Uterus (tissue), 4 donors: ENCODE results near the gene P4HB. TPM values are rescaled to one million over a fixed set of nuclear protein-coding genes. Genes with fewer than 3 reads are reported as not detected.

Experiments used
- DNase-seq, 2 donors: peaks; one replicate each; pipeline ENCODE4 v3.0.0-alpha.2; 2019 to 2020
- H3K27ac ChIP-seq, 2 donors: fragments of 200-600 bp; sonication (generic); 1 replicate in 1 of 2; 2 replicates in 1 of 2; pipeline ENCODE4 v1.5.1; 2016 to 2018
- H3K27me3 ChIP-seq, 2 donors: fragments of 200-600 bp; sonication (generic); one replicate each; pipeline ENCODE4 v1.5.1; 2018 to 2019; ENCODE audit warnings: control low read depth in 1 of 2
- H3K36me3 ChIP-seq, 2 donors: fragments of 200-600 bp; sonication (generic); one replicate each; pipeline ENCODE4 v1.5.1; 2019; ENCODE audit warnings: control low read depth in 1 of 2
- H3K4me1 ChIP-seq, 2 donors: fragments of 200-600 bp; sonication (generic); one replicate each; pipeline ENCODE4 v1.5.1; 2018 to 2019; ENCODE audit warnings: control low read depth in 1 of 2
- H3K4me3 ChIP-seq, 2 donors: fragments of 200-600 bp; sonication (generic); 1 replicate in 1 of 2; 2 replicates in 1 of 2; pipeline ENCODE4 v1.5.1; 2018 to 2019; ENCODE audit warnings: mild to moderate bottlenecking in 1 of 2
- H3K9me3 ChIP-seq, 2 donors: fragments of 200-600 bp; sonication (generic); one replicate each; pipeline ENCODE4 v1.5.1; 2019; ENCODE audit warnings: control low read depth in 1 of 2
- POLR2A ChIP-seq, 2 donors: fragments of 450-650 bp; IDR thresholded peaks; one replicate each; pipeline ENCODE4 v1.6.1; 2016; ENCODE audit warnings: antibody characterized with exemption in 2 of 2, mild to moderate bottlenecking in 1 of 2, moderate library complexity in 1 of 2
- intact Hi-C: fragments of 100-400 bp; cut with DNase I; formaldehyde crosslinking; loops from one replicate; pipeline ENCODE4 v1.15.1; 2023; ENCODE audit warnings: low total_unique reads
- total RNA-seq, 4 donors: library from RNA; depleted of rRNA in 3 of 4; stranded (reverse); fragments of >200 nt in 3 of 4; gene quantifications; one replicate each; pipeline versions ENCODE4 v1.1.0 to v1.2.4, GENCODE V29; 2014 to 2023
- TF ChIP-seq, protein P1 (sequence below), 4 experiments: fragments of 200-600 bp in 2 of 4; fragments of 450-650 bp in 2 of 4; sonication (generic) in 2 of 4; IDR thresholded peaks; one replicate each; pipeline ENCODE4 v1.5.1; 2016 to 2019; ENCODE audit warnings: antibody characterized with exemption in 4 of 4, mild to moderate bottlenecking in 2 of 4, moderate library complexity in 1 of 4
- donor health status: DM: yes; HTN: yes; CAD: no.

The P4HB gene
- total RNA-seq, 4 donors from 2014 or later = 199 to 504 (median 304) TPM

DNA sequence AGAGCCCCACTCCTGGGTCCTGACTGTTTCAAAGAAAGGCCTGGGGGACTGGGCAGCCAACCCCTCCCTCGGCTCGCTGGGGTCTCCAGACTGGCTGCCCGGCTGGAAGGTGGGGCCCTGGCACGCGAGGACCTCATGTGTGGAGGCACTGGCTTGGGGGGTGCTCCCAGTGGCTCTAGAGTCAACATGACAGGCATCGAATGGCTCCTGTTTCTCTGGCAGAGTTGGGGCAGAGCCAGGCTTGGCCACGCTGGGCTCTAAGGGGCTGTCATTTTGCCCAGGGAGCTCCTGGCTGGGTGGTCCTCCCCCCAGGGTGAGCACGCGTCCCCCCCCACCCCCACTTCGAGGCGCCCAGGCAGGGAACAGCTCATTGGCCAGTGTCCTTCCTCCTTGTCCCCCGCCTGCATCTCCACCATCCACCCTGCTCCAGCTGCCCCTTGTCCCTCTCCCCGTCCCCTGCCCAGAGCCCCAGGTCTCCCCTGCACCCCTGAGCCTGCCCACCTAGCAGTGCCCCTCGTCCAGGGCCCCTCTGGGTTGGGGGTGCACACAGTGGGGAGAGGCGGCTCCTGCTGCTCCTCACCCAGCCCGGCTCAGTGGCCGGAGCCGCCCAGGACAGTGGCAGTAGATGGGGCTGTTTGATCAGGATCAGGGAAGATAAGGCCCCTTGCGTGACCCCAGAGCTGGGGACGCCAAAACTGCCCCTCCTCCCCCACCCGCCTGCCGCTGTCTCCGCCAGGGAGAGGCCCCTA is 53.7 kb downstream of the P4HB start:
- intact Hi-C loops = no loop called here
- no peaks in the 10 kb centered on the region for H3K9me3 ChIP-seq
- H3K27ac ChIP-seq = no peak overlapping the region
- H3K27me3 ChIP-seq = peaks cover 7 to 29% of the 10 kb centered on the region in 2 donors
- no peak for DNase-seq
- no peaks in the 10 kb centered on the region for H3K36me3 ChIP-seq
- H3K4me3 ChIP-seq = no peak overlapping the region
- TF ChIP-seq, protein P1, sequence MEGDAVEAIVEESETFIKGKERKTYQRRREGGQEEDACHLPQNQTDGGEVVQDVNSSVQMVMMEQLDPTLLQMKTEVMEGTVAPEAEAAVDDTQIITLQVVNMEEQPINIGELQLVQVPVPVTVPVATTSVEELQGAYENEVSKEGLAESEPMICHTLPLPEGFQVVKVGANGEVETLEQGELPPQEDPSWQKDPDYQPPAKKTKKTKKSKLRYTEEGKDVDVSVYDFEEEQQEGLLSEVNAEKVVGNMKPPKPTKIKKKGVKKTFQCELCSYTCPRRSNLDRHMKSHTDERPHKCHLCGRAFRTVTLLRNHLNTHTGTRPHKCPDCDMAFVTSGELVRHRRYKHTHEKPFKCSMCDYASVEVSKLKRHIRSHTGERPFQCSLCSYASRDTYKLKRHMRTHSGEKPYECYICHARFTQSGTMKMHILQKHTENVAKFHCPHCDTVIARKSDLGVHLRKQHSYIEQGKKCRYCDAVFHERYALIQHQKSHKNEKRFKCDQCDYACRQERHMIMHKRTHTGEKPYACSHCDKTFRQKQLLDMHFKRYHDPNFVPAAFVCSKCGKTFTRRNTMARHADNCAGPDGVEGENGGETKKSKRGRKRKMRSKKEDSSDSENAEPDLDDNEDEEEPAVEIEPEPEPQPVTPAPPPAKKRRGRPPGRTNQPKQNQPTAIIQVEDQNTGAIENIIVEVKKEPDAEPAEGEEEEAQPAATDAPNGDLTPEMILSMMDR (IDR thresholded peaks at IDR 0.05) = no peak
- TF ChIP-seq POLR2A (IDR thresholded peaks at IDR 0.05) = no peak
- H3K4me1 ChIP-seq = peaks cover 0 to 13% of the 10 kb centered on the region in 2 donors

DNA sequence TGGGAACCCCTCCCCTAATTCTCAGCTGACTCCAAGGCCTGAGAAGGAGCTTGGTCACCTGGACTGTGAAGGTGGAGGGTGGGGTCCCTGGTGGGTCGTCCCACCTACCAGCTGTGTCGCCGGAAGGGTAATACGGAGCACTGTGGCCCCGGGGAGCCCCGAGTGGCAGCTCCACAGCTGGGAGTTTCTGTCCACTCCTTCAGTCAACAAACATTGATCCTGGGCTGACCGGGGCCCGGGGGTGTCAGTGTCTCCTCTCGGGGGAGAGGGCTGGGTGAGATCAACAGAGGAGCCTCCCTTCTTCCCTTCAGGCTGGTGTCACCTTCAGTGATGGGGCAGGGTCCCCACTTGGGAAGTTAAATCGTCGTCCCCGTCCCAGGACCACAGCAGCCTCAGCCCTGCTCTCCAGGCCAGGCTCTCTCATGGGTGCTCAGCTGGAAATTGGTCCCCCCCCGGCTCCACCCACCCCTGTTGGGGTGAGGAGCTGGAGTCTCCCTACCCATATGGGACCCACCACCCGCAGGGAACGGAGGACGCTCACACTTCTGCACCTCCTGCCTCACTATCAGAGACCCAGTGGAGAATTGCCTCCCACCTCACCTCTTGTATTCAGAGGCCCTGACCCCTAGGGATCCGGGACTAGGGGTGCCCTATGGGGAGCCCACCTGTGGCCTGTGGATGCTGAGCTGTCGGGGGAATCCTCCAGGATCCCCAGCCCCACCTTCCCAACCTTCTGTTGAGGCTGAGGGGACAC is 54.5 kb downstream of the P4HB start:
- Histone ChIP-seq H3K9me3 (no peaks in the 10 kb centered on the region), H3K36me3 (no peaks in the 10 kb centered on the region), H3K4me3 (no peak overlapping the region), H3K27ac (no peak overlapping the region), H3K4me1 (peaks cover 0 to 13% of the 10 kb centered on the region in 2 donors), H3K27me3 (peaks cover 7 to 29% of the 10 kb centered on the region in 2 donors)
- intact Hi-C loops = no loop called here
- TF ChIP-seq POLR2A (IDR thresholded peaks at IDR 0.05) = no peak
- TF ChIP-seq, protein P1 (IDR thresholded peaks at IDR 0.05) = no peak
- DNase-seq = no peak

DNA sequence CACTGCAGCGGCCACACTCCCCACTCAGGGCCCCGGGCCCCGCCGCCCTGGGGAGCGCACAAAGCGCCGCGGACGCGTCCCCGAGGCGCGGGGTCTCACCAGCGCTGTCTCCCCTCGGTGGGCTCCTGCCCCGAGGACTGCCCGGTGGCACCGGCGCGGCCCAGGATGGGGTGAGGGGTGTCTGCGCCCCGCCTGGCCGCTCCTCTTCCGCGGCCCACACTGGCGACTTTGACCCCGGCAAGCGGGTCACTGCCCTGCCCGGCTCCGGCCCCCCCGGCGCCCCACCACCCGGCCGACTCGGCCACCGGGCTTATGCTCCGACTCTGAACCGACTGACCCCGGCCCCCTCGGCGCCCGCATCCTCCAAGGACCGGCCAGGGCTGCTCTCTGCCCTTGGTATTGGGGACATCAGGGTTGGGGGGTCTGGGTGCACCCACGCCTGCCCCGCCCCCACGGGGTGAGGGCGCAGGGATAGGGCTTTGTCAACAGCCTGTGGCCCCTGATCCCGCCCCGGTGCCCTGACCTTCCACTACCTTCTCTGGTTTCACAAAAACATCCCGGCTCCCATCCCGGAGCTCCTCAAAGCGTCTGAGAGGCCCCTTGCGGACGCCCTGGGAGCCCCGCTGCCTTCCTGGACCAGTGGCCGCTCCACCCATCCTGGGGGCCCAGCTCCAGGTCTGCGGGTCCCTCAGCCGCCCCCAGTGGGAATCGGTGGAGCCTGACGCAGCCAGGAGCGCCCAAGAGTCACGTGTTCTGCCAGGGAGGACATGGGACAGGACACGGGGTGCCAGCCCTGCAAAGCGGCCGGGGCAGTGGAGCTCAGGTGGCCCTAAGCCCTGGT is 55.6 kb downstream of the P4HB start:
- TF ChIP-seq POLR2A (IDR thresholded peaks at IDR 0.05) = no peak
- TF ChIP-seq, protein P1 (IDR thresholded peaks at IDR 0.05) = no peak
- Histone ChIP-seq H3K36me3 (no peaks in the 10 kb centered on the region), H3K4me3 (no peak overlapping the region), H3K4me1 (peaks cover 0 to 13% of the 10 kb centered on the region in 2 donors), H3K27ac (no peak overlapping the region), H3K27me3 (peaks cover 7 to 29% of the 10 kb centered on the region in 2 donors), H3K9me3 (no peaks in the 10 kb centered on the region)
- intact Hi-C loops = no loop called here
- DNase-seq = no peak

DNA sequence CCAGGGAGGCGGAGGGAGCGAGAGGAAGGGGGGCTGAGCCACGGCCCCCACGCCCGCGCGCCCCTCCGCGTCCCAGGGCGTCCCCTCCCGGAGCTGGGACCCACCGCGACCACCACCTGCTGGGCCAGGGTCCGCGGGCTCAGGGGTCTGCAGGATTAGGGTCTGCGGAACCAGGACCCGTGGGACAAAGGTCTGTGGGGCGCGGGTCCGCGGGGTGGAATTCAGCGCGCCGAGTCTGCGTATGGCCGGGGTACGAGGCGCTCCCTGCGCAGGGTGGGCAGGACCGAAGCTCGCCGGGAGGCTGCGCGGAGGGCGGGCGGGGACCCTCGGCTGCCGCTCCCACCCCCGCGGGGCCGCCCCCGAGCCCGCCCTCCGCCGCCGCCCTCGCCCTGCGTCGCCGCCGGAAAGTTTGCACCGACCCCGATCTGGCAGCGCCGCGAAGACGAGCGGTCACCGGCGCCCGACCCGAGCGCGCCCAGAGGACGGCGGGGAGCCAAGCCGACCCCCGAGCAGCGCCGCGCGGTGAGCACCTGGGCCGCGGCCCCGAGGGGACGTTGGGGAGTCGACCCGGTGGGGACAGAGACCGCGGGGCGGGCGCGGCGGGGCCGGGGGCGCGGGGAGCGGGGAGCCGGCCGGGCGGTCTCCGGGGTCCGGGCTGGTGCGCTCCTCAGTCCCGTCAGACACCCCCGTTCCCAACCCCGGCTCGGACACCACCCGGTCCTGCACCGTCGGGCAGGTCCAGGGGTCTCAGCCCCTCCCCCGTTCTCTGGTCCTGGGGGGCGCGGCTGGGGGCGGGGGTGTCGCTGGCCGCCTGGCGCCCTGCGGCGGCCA is 56.4 kb downstream of the P4HB start, which contains the start of gene GCGR:
Gene GCGR, plus strand, starts transcription at position 423 of the 831 bp plus-strand sequence. CDS start 4,869 bp downstream, outside the sequence.
- Histone ChIP-seq H3K4me1 (peaks cover 0 to 13% of the 10 kb centered on the region in 2 donors), H3K27me3 (peaks cover 7 to 29% of the 10 kb centered on the region in 2 donors), H3K9me3 (no peaks in the 10 kb centered on the region), H3K27ac (no peak within 1 kb of the TSS), H3K4me3 (no peak within 1 kb of the TSS), H3K36me3 (no peaks in the 10 kb centered on the region)
- intact Hi-C loops = no loop called here
- TF ChIP-seq, protein P1 (IDR thresholded peaks at IDR 0.05) = no peak
- TF ChIP-seq POLR2A (IDR thresholded peaks at IDR 0.05) = no peak
- no peak for DNase-seq
